ENCODE data around the gene TECTB.

The TECTB gene

GRCh38 chr10:112338957-112339356, 55.8 kb downstream of the TECTB start:
- no peak for DNase-seq (ENCODE audit: low read depth, low spot score)

DNA sequence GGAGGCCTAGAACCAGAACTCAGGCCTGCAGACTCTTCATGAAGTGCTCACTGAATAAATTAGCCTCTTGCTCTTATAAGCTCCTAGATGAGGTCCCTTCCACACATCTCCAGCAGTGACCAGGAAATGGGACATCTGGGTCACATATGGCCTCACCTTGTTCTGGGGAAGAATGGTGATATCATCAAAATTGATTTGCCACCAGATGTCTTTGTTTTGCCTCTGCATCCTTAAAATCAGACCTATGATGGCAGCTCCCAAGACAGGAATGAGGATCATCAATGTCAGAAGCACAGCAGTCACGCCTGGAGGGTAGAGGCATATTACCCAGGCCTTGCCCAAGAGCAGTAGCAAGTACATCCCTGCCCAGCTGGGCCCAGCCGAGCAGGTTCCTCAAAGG, 57.4 kb downstream of the TECTB start:
- no peak for DNase-seq (ENCODE audit: low read depth, low spot score)
- no peak overlapping the region for H3K4me3 ChIP-seq (ENCODE audit: low read length)

More at GRCh38 chr10:112338957-112339356, 55.8 kb downstream of the TECTB start:
- H3K4me3 ChIP-seq (ENCODE audit: low read length) = no peak overlapping the region

DNA sequence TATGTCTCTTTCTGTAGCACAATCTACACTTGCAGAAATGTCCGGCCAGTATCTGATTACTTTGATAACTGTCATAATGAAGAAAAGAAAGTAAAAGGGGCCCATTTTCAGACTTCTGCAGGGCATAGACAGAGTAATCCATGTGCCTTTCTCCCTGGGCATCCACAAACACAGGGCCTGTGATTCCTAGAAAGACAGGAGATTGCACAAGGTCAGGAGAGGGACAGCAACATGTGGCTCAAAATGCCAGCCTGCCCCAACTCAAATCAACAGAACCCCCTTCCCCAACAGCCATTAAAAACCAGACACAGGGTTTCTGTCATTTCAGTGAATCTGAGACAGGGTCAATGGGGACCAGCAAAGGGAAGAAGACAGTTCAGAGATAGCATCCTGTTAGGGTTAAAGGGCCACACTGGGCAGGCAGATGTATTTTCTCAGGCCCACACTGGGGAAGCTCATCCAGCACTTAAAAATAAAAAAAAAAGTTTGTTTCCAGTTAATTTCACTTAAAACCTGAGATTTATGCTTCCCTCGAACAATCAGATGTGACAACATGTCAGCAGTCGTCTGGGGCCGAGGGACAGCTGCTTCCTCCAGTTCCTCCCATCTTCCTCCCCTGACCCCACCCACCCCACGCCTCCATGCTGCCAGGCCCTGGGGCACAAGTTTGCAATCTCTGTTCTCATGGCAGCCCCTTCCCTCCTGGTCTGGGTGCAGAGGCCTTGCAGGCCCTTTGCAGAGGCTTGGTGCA, 60.0 kb downstream of the TECTB start:
- no peak for DNase-seq (ENCODE audit: low read depth, low spot score)
- no peak overlapping the region for H3K4me3 ChIP-seq (ENCODE audit: low read length)

GRCh38 chr10:112344261-112344660, 61.1 kb downstream of the TECTB start:
- H3K4me3 ChIP-seq (ENCODE audit: low read length) = no peak overlapping the region
- DNase-seq (ENCODE audit: low read depth, low spot score) = no peak

GRCh38 chr10:112345202-112345601, 62.0 kb downstream of the TECTB start:
- H3K4me3 ChIP-seq (ENCODE audit: low read length) = no peak overlapping the region
- no peak for DNase-seq (ENCODE audit: low read depth, low spot score)

DNA sequence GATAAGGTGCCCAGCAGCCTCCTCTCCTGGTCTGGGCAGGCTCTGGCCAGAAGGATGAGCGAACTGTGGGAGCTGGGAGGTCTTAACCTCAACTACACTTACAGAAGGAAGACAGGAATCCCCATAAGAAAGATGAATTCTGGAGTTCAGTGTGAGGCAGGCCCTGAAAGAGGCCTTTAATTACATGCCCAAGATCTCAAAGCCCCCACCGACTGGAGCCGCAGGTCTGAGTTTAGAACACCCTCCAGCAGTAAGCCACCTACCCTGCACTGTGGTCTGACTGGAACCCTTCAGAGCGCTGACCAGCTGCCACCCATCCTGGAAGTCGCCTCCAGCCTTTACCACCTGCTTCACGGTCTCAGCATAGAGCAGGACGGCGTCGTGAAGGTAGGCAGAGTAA, 62.5 kb downstream of the TECTB start:
- no peak for DNase-seq (ENCODE audit: low read depth, low spot score)
- no peak overlapping the region for H3K4me3 ChIP-seq (ENCODE audit: low read length)

- no peak for DNase-seq (ENCODE audit: low read depth, low spot score)
- H3K4me3 ChIP-seq (ENCODE audit: low read length) = no peak overlapping the region
These were observed 63.6 kb downstream of the TECTB start for GRCh38 chr10:112346774-112347173.

DNA sequence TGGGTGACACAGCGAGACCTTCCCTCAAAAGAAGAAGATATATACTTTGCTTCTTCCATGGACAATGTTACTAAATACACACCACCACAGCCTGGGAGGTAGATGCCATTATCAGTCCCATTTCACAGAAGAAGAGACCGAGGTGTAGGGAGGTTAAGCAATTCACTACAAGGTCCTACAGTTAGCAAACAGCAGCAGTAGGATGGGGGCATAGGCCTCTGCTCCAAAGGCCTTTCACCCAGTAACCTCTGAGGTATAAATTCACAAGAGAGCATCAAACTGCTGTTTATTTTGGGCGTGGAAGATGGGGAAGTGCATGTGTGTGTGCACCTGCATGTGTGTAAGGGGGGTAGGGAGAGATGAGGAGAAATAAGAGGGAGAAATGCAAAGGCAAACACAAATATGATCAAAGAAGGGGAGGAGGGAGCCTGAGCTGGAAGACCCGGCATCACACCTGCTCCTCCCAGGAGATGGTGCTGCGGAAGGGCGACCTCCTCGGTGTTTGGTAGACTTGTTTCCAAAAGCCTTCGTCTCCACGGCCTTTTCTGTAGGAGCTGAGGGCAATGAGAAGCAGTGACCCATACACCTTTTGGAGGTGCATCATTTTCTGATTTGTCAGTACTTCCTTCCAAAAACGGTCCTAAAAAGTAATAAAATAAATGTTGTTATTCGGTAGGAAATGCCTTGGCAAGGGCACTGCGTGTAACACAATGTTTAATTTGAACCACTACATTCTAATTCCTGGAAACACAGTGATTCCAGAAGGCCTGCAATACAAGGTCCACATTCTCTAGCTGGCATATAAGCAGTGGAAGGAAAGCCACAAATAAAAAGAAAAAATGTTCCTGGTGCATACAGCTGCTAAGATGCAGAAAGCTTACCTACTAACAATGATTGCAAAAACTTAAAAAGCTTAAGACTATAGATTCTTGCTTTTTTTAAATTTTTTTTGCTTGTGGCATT, 64.8 kb downstream of the TECTB start:
- no peak overlapping the region for H3K4me3 ChIP-seq (ENCODE audit: low read length)
- no peak for DNase-seq (ENCODE audit: low read depth, low spot score)

DNA sequence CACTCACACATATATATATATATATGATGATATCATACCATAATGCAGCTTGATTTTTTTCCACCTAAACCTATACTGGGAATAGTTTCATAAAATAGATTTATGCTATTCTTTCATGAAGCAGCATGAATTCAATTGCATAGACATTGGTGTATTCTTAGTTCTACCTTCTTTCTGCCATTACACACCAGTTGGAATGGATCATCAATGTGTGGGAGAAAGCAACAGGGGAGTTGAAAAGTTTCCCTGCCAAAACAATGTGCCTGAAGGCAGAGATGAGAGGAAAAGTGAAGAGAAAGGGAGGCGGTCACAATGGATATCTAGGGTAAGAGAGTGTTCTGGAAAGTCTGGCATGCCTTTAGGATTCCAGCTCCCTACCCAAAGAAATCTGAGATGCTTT, 65.6 kb downstream of the TECTB start:
- no peak overlapping the region for H3K4me3 ChIP-seq (ENCODE audit: low read length)
- DNase-seq (ENCODE audit: low read depth, low spot score) = no peak

DNA sequence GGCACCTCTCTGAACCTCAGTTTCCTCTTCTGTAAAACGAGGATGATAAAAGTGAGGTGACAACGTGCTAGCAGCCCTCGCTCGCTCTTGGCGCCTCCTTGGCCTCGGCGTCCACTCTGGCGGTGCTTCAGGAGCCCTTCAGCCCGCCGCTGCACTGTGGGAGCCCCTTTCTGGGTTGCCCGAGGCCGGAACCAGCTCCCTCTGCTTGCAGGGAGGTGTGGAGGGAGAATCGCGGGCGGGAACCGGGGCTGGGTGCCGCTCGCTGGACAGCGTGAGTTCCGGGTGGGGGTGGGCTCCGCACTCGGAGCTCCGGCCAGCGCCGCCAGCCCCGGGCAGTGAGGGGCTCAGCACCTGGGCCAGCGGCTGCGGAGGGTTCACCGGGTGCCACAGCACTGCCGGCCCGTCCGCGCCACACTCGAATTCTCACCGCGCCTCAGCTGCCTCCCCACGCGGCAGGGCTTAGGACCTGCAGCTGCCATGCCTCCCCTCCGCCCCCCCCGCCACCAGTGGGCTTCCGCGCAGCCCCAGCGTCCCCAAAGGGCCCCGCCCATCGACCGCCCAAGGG, 66.4 kb downstream of the TECTB start:
- no peak for DNase-seq (ENCODE audit: low read depth, low spot score)
- H3K4me3 ChIP-seq (ENCODE audit: low read length) = no peak overlapping the region

DNA sequence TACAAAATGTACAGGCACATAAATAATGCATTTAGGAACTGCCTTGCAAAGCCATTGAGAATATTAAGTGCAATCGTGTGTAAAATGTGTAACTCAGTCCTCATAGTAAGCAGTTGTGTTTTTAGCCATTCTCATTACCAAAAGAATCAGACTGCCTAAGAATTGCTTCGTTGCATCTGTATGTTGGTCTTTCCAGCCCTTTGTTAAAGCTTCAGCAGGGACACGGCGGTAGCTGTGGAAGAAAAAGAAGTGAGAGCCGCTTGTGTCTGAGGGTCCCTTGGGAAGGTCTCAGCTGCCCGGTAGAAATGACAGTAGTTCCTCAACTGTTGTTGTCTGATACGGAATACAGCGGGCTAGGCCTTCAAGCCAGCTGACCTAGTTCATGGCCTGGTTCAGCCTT, 67.9 kb downstream of the TECTB start:
- no peak overlapping the region for H3K4me3 ChIP-seq (ENCODE audit: low read length)
- no peak for DNase-seq (ENCODE audit: low read depth, low spot score)

DNA sequence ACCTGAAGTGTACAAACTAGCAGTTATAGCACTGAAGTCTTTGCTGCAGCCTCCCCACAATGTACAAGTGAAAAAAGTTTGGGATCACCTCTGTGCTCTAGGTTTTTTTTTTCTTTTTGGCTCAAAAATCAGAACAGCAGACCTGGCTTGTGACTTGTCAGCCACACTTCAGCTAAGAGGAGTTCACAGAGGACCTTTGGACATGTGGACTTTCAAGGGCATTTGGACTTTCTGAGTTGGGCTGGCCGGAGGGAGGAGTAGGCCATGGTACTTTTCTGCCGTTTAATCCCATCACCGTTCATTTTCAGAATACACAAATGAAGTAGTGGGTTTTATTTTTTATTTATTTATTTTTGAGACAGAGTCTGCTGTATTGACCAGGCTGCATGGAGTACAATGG, 68.8 kb downstream of the TECTB start:
- H3K4me3 ChIP-seq (ENCODE audit: low read length) = no peak overlapping the region
- no peak for DNase-seq (ENCODE audit: low read depth, low spot score)

DNA sequence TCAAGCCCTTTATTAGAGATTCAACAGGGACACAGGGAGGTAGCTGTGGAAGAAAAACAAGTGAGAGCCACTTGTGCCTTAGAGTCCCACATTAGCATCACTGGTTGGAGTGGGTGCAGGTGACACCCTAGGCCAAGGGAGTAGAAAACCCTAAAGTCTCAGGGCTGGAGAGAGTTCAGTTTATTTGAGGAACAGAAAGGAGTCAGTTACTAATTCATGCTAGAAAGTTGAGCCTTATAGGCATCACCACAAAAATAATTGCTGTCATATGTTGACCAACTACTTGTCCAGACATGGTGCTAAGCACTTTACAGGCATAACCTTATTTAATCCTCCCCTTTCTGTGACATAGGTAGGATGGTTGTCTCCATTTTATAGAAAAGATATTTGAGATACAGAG, 69.8 kb downstream of the TECTB start:
- no peak overlapping the region for H3K4me3 ChIP-seq (ENCODE audit: low read length)
- DNase-seq (ENCODE audit: low read depth, low spot score) = no peak

All from Jurkat, Clone E6-1 (cell line).